HEK293 (cell line): ENCODE measurements around the gene LAG3.

Experiments
- BCL6B ChIP-seq: fragments of 450-650 bp; formaldehyde crosslinking; IDR thresholded peaks from 2 replicates; pipeline ENCODE4 v1.5.1; 2017; ENCODE audit warnings: missing biosample characterization, missing genetic modification characterization
- GLIS2 ChIP-seq: fragments of 450-650 bp; formaldehyde crosslinking; IDR thresholded peaks from 2 replicates; pipeline ENCODE4 v1.5.1; 2016; ENCODE audit warnings: missing biosample characterization, missing genetic modification characterization
- PRDM1 ChIP-seq: fragments of 450-650 bp; formaldehyde crosslinking; IDR thresholded peaks from 2 replicates; pipeline ENCODE4; 2016; ENCODE audit warnings: missing biosample characterization, missing genetic modification characterization
- SALL2 ChIP-seq: fragments of 450-650 bp; formaldehyde crosslinking; IDR thresholded peaks from 2 replicates; pipeline ENCODE4 v1.5.0; 2017; ENCODE audit warnings: missing biosample characterization, mild to moderate bottlenecking, missing genetic modification characterization, borderline replicate concordance
- SETDB1 ChIP-seq: IDR thresholded peaks from one replicate; pipeline ENCODE4 v1.6.1; 2017; ENCODE audit warnings: mild to moderate bottlenecking, low read length, moderate library complexity, mixed read lengths; ENCODE audit not compliant: insufficient read length
- SP2 ChIP-seq: fragments of 450-650 bp; formaldehyde crosslinking; IDR thresholded peaks from 2 replicates; pipeline ENCODE4 v1.5.1; 2016; ENCODE audit warnings: missing biosample characterization, missing genetic modification characterization
- TCF7L2 ChIP-seq: IDR thresholded peaks from 2 replicates; pipeline ENCODE4 v1.6.1; 2011; ENCODE audit warnings: low read depth, mild to moderate bottlenecking, inconsistent platforms, low read length, moderate library complexity, borderline replicate concordance
- ZBTB20 ChIP-seq: fragments of 450-650 bp; formaldehyde crosslinking; IDR thresholded peaks from 2 replicates; pipeline ENCODE4 v1.5.1; 2016; ENCODE audit warnings: missing biosample characterization, missing genetic modification characterization
- ZBTB7A ChIP-seq: fragments of 450-650 bp; formaldehyde crosslinking; IDR thresholded peaks from 2 replicates; pipeline ENCODE4 v1.5.1; 2016; ENCODE audit warnings: low read depth, missing biosample characterization, missing genetic modification characterization
- ZFHX2 ChIP-seq: fragments of 450-650 bp; formaldehyde crosslinking; conservative IDR thresholded peaks from 2 replicates; pipeline ENCODE4 v1.5.1; 2016; ENCODE audit warnings: missing biosample characterization, missing genetic modification characterization
- ZFP3 ChIP-seq: fragments of 450-650 bp; formaldehyde crosslinking; IDR thresholded peaks from 2 replicates; pipeline ENCODE4 v1.5.1; 2016; ENCODE audit warnings: low read depth, missing biosample characterization, missing genetic modification characterization
- ZFP41 ChIP-seq: fragments of 450-650 bp; formaldehyde crosslinking; IDR thresholded peaks from 2 replicates; pipeline ENCODE4 v1.5.1; 2016; ENCODE audit warnings: missing biosample characterization, missing genetic modification characterization, borderline replicate concordance
- ZNF10 ChIP-seq: fragments of 450-650 bp; formaldehyde crosslinking; IDR thresholded peaks from 2 replicates; pipeline ENCODE4 v1.5.1; 2017; ENCODE audit warnings: missing biosample characterization, missing genetic modification characterization
- ZNF114 ChIP-seq: fragments of 450-650 bp; formaldehyde crosslinking; IDR thresholded peaks from 2 replicates; pipeline ENCODE4 v1.5.0; 2017; ENCODE audit warnings: missing biosample characterization, missing genetic modification characterization
- ZNF2 ChIP-seq: fragments of 450-650 bp; formaldehyde crosslinking; IDR thresholded peaks from 2 replicates; pipeline ENCODE4 v1.5.1; 2016; ENCODE audit warnings: missing biosample characterization, missing genetic modification characterization
- ZNF26 ChIP-seq: fragments of 450-650 bp; formaldehyde crosslinking; IDR thresholded peaks from 2 replicates; pipeline ENCODE4 v1.5.1; 2016; ENCODE audit warnings: missing biosample characterization, missing genetic modification characterization
- ZNF302 ChIP-seq: fragments of 450-650 bp; formaldehyde crosslinking; IDR thresholded peaks from 2 replicates; pipeline ENCODE4 v1.5.1; 2016; ENCODE audit warnings: missing biosample characterization, missing genetic modification characterization, low read depth
- ZNF37A ChIP-seq: fragments of 450-650 bp; IDR thresholded peaks from 2 replicates; pipeline ENCODE4 v1.5.1; 2018; ENCODE audit warnings: missing biosample characterization, missing genetic modification characterization
- ZNF416 ChIP-seq: fragments of 450-650 bp; formaldehyde crosslinking; IDR thresholded peaks from 2 replicates; pipeline ENCODE4 v1.5.1; 2016; ENCODE audit warnings: missing biosample characterization, missing genetic modification characterization
- ZNF423 ChIP-seq: fragments of 450-650 bp; formaldehyde crosslinking; IDR thresholded peaks from 2 replicates; pipeline ENCODE4 v1.5.1; 2016; ENCODE audit warnings: missing biosample characterization, missing genetic modification characterization
- ZNF560 ChIP-seq: fragments of 450-650 bp; formaldehyde crosslinking; IDR thresholded peaks from 2 replicates; pipeline ENCODE4 v1.5.1; 2017; ENCODE audit warnings: missing biosample characterization, missing genetic modification characterization, borderline replicate concordance
- ZNF580 ChIP-seq: fragments of 450-650 bp; formaldehyde crosslinking; IDR thresholded peaks from 2 replicates; pipeline ENCODE4 v1.5.1; 2016; ENCODE audit warnings: missing biosample characterization, missing genetic modification characterization
- ZNF626 ChIP-seq: fragments of 450-650 bp; sonication (Bioruptor Pico); formaldehyde crosslinking; IDR thresholded peaks from 2 replicates; pipeline ENCODE4 v1.5.1; 2018; ENCODE audit warnings: missing biosample characterization, missing genetic modification characterization, inconsistent platforms
- ZNF677 ChIP-seq: fragments of 450-650 bp; IDR thresholded peaks from 2 replicates; pipeline ENCODE4 v1.5.0; 2018; ENCODE audit warnings: missing biosample characterization, mild to moderate bottlenecking, missing genetic modification characterization, moderate library complexity
- ZNF768 ChIP-seq: fragments of 450-650 bp; formaldehyde crosslinking; IDR thresholded peaks from 2 replicates; pipeline ENCODE4 v1.5.1; 2018; ENCODE audit warnings: missing biosample characterization, mild to moderate bottlenecking, missing genetic modification characterization
- ZNF776 ChIP-seq: fragments of 450-650 bp; formaldehyde crosslinking; IDR thresholded peaks from 2 replicates; pipeline ENCODE4 v1.5.0; 2017; ENCODE audit warnings: missing biosample characterization, missing genetic modification characterization, borderline replicate concordance
- TF ChIP-seq, protein P1 (sequence below): fragments of 450-650 bp; IDR thresholded peaks from 2 replicates; pipeline ENCODE4 v1.5.1; 2018; ENCODE audit warnings: missing biosample characterization, missing genetic modification characterization
- TF ChIP-seq, protein P2 (sequence below): fragments of 450-650 bp; formaldehyde crosslinking; IDR thresholded peaks from 2 replicates; pipeline ENCODE4 v1.5.1; 2016; ENCODE audit warnings: missing biosample characterization, missing genetic modification characterization, low read depth
- TF ChIP-seq, protein P3 (sequence below): fragments of 450-650 bp; formaldehyde crosslinking; IDR thresholded peaks from 2 replicates; pipeline ENCODE4 v1.5.1; 2016; ENCODE audit warnings: missing biosample characterization, missing genetic modification characterization
- TF ChIP-seq, protein P4 (sequence below): fragments of 450-650 bp; formaldehyde crosslinking; IDR thresholded peaks from 2 replicates; pipeline ENCODE4 v1.5.1; 2016; ENCODE audit warnings: missing biosample characterization, missing genetic modification characterization

The LAG3 gene

GRCh38 chr12:6768437-6768914, 3.8 kb upstream of the LAG3 start (continued):
- TF ChIP-seq, protein P1, sequence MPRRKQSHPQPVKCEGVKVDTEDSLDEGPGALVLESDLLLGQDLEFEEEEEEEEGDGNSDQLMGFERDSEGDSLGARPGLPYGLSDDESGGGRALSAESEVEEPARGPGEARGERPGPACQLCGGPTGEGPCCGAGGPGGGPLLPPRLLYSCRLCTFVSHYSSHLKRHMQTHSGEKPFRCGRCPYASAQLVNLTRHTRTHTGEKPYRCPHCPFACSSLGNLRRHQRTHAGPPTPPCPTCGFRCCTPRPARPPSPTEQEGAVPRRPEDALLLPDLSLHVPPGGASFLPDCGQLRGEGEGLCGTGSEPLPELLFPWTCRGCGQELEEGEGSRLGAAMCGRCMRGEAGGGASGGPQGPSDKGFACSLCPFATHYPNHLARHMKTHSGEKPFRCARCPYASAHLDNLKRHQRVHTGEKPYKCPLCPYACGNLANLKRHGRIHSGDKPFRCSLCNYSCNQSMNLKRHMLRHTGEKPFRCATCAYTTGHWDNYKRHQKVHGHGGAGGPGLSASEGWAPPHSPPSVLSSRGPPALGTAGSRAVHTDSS, result no peak
- TF ChIP-seq PRDM1 (tag by site-specific recombination) (no peak), SETDB1 (no peak), BCL6B (tag by site-specific recombination) (no peak), ZNF776 (no peak), ZNF2 (tag by site-specific recombination) (no peak), ZNF10 (0 out of 2 replicates have a peak, but pooled peaks have one; percentile 35), ZNF626 (no peak), ZBTB7A (tag by site-specific recombination) (0 out of 2 replicates have a peak, but pooled peaks have one; percentile 27), ZNF114 (tag by site-specific recombination) (no peak), ZNF677 (tag by site-specific recombination) (no peak), ZNF37A (tag by site-specific recombination) (no peak), ZNF423 (0 out of 2 replicates have a peak, but pooled peaks have one; percentile 50), ZNF302 (tag by site-specific recombination) (no peak), SP2 (tag by site-specific recombination) (no peak), ZBTB20 (tag by site-specific recombination) (peak; percentile 98), ZFP3 (tag by site-specific recombination) (no peak), ZNF580 (tag by site-specific recombination) (no peak), ZFHX2 (tag by site-specific recombination) (peak; percentile 78), SALL2 (tag by site-specific recombination) (no peak), ZFP41 (tag by site-specific recombination) (no peak), GLIS2 (peak; percentile 52), TCF7L2 (no peak), ZNF768 (tag by site-specific recombination) (no peak), ZNF560 (no peak), ZNF26 (no peak), ZNF416 (no peak)
- TF ChIP-seq, protein P2, sequence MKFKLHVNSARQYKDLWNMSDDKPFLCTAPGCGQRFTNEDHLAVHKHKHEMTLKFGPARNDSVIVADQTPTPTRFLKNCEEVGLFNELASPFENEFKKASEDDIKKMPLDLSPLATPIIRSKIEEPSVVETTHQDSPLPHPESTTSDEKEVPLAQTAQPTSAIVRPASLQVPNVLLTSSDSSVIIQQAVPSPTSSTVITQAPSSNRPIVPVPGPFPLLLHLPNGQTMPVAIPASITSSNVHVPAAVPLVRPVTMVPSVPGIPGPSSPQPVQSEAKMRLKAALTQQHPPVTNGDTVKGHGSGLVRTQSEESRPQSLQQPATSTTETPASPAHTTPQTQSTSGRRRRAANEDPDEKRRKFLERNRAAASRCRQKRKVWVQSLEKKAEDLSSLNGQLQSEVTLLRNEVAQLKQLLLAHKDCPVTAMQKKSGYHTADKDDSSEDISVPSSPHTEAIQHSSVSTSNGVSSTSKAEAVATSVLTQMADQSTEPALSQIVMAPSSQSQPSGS (tag by site-specific recombination), result no peak
- TF ChIP-seq, protein P3, sequence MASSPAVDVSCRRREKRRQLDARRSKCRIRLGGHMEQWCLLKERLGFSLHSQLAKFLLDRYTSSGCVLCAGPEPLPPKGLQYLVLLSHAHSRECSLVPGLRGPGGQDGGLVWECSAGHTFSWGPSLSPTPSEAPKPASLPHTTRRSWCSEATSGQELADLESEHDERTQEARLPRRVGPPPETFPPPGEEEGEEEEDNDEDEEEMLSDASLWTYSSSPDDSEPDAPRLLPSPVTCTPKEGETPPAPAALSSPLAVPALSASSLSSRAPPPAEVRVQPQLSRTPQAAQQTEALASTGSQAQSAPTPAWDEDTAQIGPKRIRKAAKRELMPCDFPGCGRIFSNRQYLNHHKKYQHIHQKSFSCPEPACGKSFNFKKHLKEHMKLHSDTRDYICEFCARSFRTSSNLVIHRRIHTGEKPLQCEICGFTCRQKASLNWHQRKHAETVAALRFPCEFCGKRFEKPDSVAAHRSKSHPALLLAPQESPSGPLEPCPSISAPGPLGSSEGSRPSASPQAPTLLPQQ (tag by site-specific recombination), result peak; percentile 38; the same call in 1 of the 2 replicates
- TF ChIP-seq, protein P4, sequence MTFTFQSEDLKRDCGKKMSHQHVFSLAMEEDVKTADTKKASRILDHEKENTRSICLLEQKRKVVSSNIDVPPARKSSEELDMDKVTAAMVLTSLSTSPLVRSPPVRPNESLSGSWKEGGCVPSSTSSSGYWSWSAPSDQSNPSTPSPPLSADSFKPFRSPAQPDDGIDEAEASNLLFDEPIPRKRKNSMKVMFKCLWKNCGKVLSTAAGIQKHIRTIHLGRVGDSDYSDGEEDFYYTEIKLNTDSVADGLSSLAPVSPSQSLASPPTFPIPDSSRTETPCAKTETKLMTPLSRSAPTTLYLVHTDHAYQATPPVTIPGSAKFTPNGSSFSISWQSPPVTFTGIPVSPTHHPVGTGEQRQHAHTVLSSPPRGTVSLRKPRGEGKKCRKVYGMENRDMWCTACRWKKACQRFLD (tag by site-specific recombination), result no peak
- TF ChIP-seq, all 188 proteins: peak for 14
